K562 (cell line): ENCODE results near the gene EPHB1. TPM values are rescaled to one million over a fixed set of nuclear protein-coding genes. Genes with fewer than 3 reads are reported as not detected.

ENCODE experiments used
- ATAC-seq: fragments of 200-7000 bp; cut with Tn5 transposase; 3 replicates; pipeline ENCODE4 v1.9.1; 2020; ENCODE audit warnings: moderate library complexity
- BruUV-seq: library from RNA; stranded (reverse); fragments of 400-500 nt; replicated peaks from 2 replicates; lab custom pipeline; 2021; lab: Mats Ljungman, UMichigan
- CTCF ChIA-PET: fragments of 300-600 bp; formaldehyde crosslinking; extraction: SDS; loops from one replicate; lab custom pipeline; 2021; ENCODE audit warnings: low intra/inter-chr PET ratio; lab: Yijun Ruan, JAX
- POLR2A ChIA-PET: fragments of 300-600, 350-650 bp; sonication (Branson Sonifier 250); formaldehyde crosslinking; extraction: SDS; loops from one replicate; lab custom pipeline; 2021; ENCODE audit warnings: antibody characterized with exemption, inconsistent platforms; lab: Yijun Ruan, JAX
- DNase-seq, 4 experiments: peaks; one replicate each; pipeline versions ENCODE4 v3.0.0 to v3.0.0-alpha.2; 2011 to 2018; ENCODE audit warnings: low spot score in 3 of 4, mixed read lengths in 3 of 4; ENCODE audit errors: extremely low read depth in 1 of 4
- FAIRE-seq: peaks from 2 replicates; lab custom pipeline; 2011; peaks lifted over from hg19 to GRCh38; lab: Jason Lieb, UNC
- H2AFZ ChIP-seq: 2 replicates; pipeline ENCODE4 v1.6.0; 2011; ENCODE audit warnings: low read depth, low read length, control low read depth, inconsistent platforms
- H3K27ac ChIP-seq: fragments of 200-600 bp; 3 replicates; pipeline ENCODE4 v1.8.0; 2011; ENCODE audit warnings: low read depth, mild to moderate bottlenecking, control low read depth, inconsistent platforms, low read length, moderate library complexity, mixed read lengths; ENCODE audit errors: extremely low read depth
- H3K27me3 ChIP-seq, 2 experiments: fragments of 300-600 bp in 1 of 2; 2 replicates in 1 of 2; 3 replicates in 1 of 2; pipeline versions ENCODE4 v1.6.0 to v1.8.0; 2011; ENCODE audit warnings: inconsistent platforms in 2 of 2, low read length in 2 of 2, mild to moderate bottlenecking in 1 of 2, mixed read lengths in 1 of 2, moderate library complexity in 1 of 2; ENCODE audit not compliant: control insufficient read depth in 2 of 2, insufficient read depth in 2 of 2
- H3K36me3 ChIP-seq: fragments of 300-600 bp; 3 replicates; pipeline ENCODE4 v1.8.0; 2011; ENCODE audit warnings: mild to moderate bottlenecking, low read length, inconsistent platforms; ENCODE audit not compliant: control insufficient read depth, insufficient read depth
- H3K4me1 ChIP-seq, 2 experiments: fragments of 200-600 bp in 1 of 2; replicated peaks in 1 of 2; 2 replicates in 1 of 2; 3 replicates in 1 of 2; pipeline versions ENCODE4 v1.5.1 to v1.8.0; 2011; ENCODE audit warnings: inconsistent platforms in 2 of 2, low read length in 2 of 2, mild to moderate bottlenecking in 1 of 2, mixed read lengths in 1 of 2, moderate library complexity in 1 of 2; ENCODE audit not compliant: control insufficient read depth in 2 of 2, insufficient read depth in 2 of 2
- H3K4me2 ChIP-seq: 2 replicates; pipeline ENCODE4 v1.6.1; 2011; ENCODE audit warnings: low read length, control low read depth, inconsistent platforms, mixed read lengths; ENCODE audit not compliant: insufficient read depth
- H3K4me3 ChIP-seq: fragments of 200-600 bp; sonication (generic), shearing (Covaris generic); 2 replicates; pipeline ENCODE4 v1.5.1; 2016; ENCODE audit warnings: control low read depth, inconsistent platforms
- H3K79me2 ChIP-seq: fragments of 200-600 bp; 3 replicates; pipeline ENCODE4 v1.8.0; 2011; ENCODE audit warnings: low read length, inconsistent platforms; ENCODE audit not compliant: control insufficient read depth, insufficient read depth
- H3K9ac ChIP-seq, 2 experiments: 2 replicates each; pipeline versions ENCODE4 v1.6.0 to v1.6.1; 2011; ENCODE audit warnings: low read depth in 2 of 2, low read length in 2 of 2, control low read depth in 1 of 2, inconsistent platforms in 1 of 2, mild to moderate bottlenecking in 1 of 2, mixed read lengths in 1 of 2; ENCODE audit not compliant: insufficient read depth in 1 of 2
- H3K9me1 ChIP-seq: one replicate; pipeline ENCODE4 v1.6.0; 2011; ENCODE audit warnings: inconsistent platforms, mild to moderate bottlenecking, low read length, moderate library complexity; ENCODE audit not compliant: control insufficient read depth, insufficient read depth
- H3K9me3 ChIP-seq: replicated peaks from 2 replicates; pipeline ENCODE4 v1.5.1; 2011; ENCODE audit warnings: low read depth, low read length, inconsistent platforms; ENCODE audit not compliant: control insufficient read depth, insufficient read depth
- H4K20me1 ChIP-seq: replicated peaks from 2 replicates; pipeline ENCODE4 v1.6.1; 2011; ENCODE audit warnings: low read length, inconsistent platforms, mixed read lengths; ENCODE audit not compliant: control insufficient read depth, insufficient read depth
- CEBPG ChIP-seq, 3 experiments: fragments of 200-800 bp in 1 of 3; sonication (Bioruptor generic) in 1 of 3; sonication (generic) in 1 of 3; formaldehyde crosslinking in 1 of 3; IDR thresholded peaks in 2 of 3; conservative IDR thresholded peaks in 1 of 3; 2 replicates each; pipeline versions ENCODE4 v1.6.1 to v1.8.0; 2016 to 2022; ENCODE audit warnings: missing compliant biosample characterization in 2 of 3, missing genetic modification characterization in 2 of 3, mild to moderate bottlenecking in 1 of 3, missing genetic modification reagents in 1 of 3
- CTCFL ChIP-seq: IDR thresholded peaks from 2 replicates; pipeline ENCODE4 v1.6.1; 2011; ENCODE audit warnings: borderline replicate concordance, low read depth, mild to moderate bottlenecking, moderate library complexity, low read length; ENCODE audit not compliant: insufficient read depth, poor library complexity, severe bottlenecking
- ETS2 ChIP-seq: IDR thresholded peaks from 2 replicates; pipeline ENCODE4 v1.6.1; 2016; ENCODE audit warnings: borderline replicate concordance, missing genetic modification characterization, mild to moderate bottlenecking, moderate library complexity, missing compliant biosample characterization; ENCODE audit not compliant: poor library complexity, severe bottlenecking
- FOXK2 ChIP-seq, 2 experiments: fragments of 450-650 bp; IDR thresholded peaks in 1 of 2; conservative IDR thresholded peaks in 1 of 2; 2 replicates each; pipeline ENCODE4 v1.6.1; 2016; ENCODE audit warnings: low read depth in 2 of 2, mild to moderate bottlenecking in 1 of 2
- FUS ChIP-seq: fragments of 200-400 bp; formaldehyde crosslinking; optimal IDR thresholded peaks from 2 replicates; pipeline ENCODE3; 2017; ENCODE audit warnings: low read depth, low read length
- IFI16 ChIP-seq: fragments of 250-450 bp; sonication (Bioruptor Pico); IDR thresholded peaks from 2 replicates; pipeline ENCODE4 v2.1.2; 2022; ENCODE audit warnings: mild to moderate bottlenecking, inconsistent platforms
- MAZ ChIP-seq, 2 experiments: fragments of 450-650 bp in 1 of 2; sonication (generic) in 1 of 2; formaldehyde crosslinking; IDR thresholded peaks in 1 of 2; conservative IDR thresholded peaks in 1 of 2; 2 replicates each; pipeline versions ENCODE4 v1.4.0 to v1.5.0; 2020; ENCODE audit warnings: mild to moderate bottlenecking in 1 of 2, missing genetic modification reagents in 1 of 2
- MYBL2 ChIP-seq, 2 experiments: fragments of 450-650 bp in 1 of 2; sonication (generic) in 1 of 2; formaldehyde crosslinking in 1 of 2; IDR thresholded peaks; 2 replicates each; pipeline versions ENCODE4 v1.6.1 to v1.8.1; 2017 to 2022; ENCODE audit warnings: borderline replicate concordance in 1 of 2, inconsistent platforms in 1 of 2, low read depth in 1 of 2, mild to moderate bottlenecking in 1 of 2, missing genetic modification reagents in 1 of 2, moderate library complexity in 1 of 2
- SMARCA4 ChIP-seq: fragments of 450-650 bp; IDR thresholded peaks from 2 replicates; pipeline ENCODE4 v1.6.1; 2016
- ZBTB2 ChIP-seq: fragments of 450-650 bp; IDR thresholded peaks from 2 replicates; pipeline ENCODE4 v1.6.1; 2016; ENCODE audit warnings: antibody characterized with exemption
- ZC3H11A ChIP-seq: IDR thresholded peaks from 2 replicates; pipeline ENCODE4 v1.6.1; 2012; ENCODE audit warnings: low read depth, low read length, improper control_type of control experiment
- WGBS: fragments of 100-300 bp; shearing (Covaris generic); methylation state at CpG from one replicate; pipeline ENCODE4 v1.1.6; 2016; ENCODE audit warnings: low coverage, mixed read lengths; ENCODE audit not compliant: insufficient coverage; ENCODE audit errors: missing lambda C conversion rate; 5-methylcytosine and 5-hydroxymethylcytosine counted together
- in situ Hi-C: fragments of 300-500 bp; cut with MboI; formaldehyde crosslinking; loops from 4 replicates; pipeline ENCODE4 v1.15.0; 2018; ENCODE audit warnings: inconsistent platforms, mixed read lengths
- intact Hi-C: fragments of 100-400 bp; cut with micrococcal nuclease; formaldehyde crosslinking; loops from 2 replicates; pipeline ENCODE4 v1.14.2; 2022
- polyA plus RNA-seq, 8 experiments: library from polyadenylated mRNA; depleted of rRNA in 4 of 8; stranded (reverse) in 5 of 8; unstranded in 3 of 8; fragments of >200 nt; fragmentation: Nextera tagmentation in 2 of 8; fragmentation: Illumina TruSeq in 1 of 8; extraction: Ambion mirVana in 2 of 8; extraction: Trizol in 1 of 8; gene quantifications; 2 replicates each; pipeline versions ENCODE4 v1.2.1 to v1.2.3, GENCODE V29; 2011 to 2014; ENCODE audit warnings: inconsistent platforms in 1 of 8, missing spikeins in 1 of 8
- total RNA-seq, 7 experiments: library from RNA; depleted of rRNA in 6 of 7; stranded (reverse); fragments of >200 nt in 6 of 7; fragmentation: Illumina TruSeq in 2 of 7; extraction: Trizol in 2 of 7; gene quantifications; 2 replicates each; pipeline versions ENCODE4 v1.2.1 to v1.2.3, GENCODE V29; 2011 to 2021; ENCODE audit warnings: low replicate concordance in 1 of 7

Gene EPHB1
- total and polyA plus RNA-seq, 9 of the 15 experiments (the other 6 are each of a cell fraction or from before 2014, with no cell fraction given): 0.29 TPM; not detected in 8

- no peaks in the 10 kb centered on the region for H3K9me3 ChIP-seq
- intact Hi-C loops: loop anchor here (10.0 kb wide), 3 partner anchors 451 to 1251 kb away; no protein-coding TSS in a partner anchor
- TF ChIP-seq ZC3H11A (no peak), CEBPG (CRISPR knock-in tag; IDR thresholded peaks at IDR 0.05) (no peak), CEBPG (tag; conservative IDR thresholded peaks at IDR 0.05 in 1 of 2, IDR thresholded peaks at IDR 0.05 in 1 of 2) (no peak), IFI16 (CRISPR knock-in tag) (no peak), CTCFL (no peak), SMARCA4 (no peak), MAZ (CRISPR knock-in tag; conservative IDR thresholded peaks at IDR 0.05 in 1 of 2, IDR thresholded peaks at IDR 0.05 in 1 of 2) (no peak), FOXK2 (conservative IDR thresholded peaks at IDR 0.05 in 1 of 2, IDR thresholded peaks at IDR 0.05 in 1 of 2; ENCODE audit: low read depth in 2 of 2) (no peak), FUS (no peak), ZBTB2 (no peak), ETS2 (tag) (no peak), MYBL2 (IDR thresholded peaks at IDR 0.05; ENCODE audit: low read depth) (no peak), MYBL2 (CRISPR knock-in tag; IDR thresholded peaks at IDR 0.05; ENCODE audit: borderline replicate concordance) (no peak)
- peaks cover 0 to 8% of the 10 kb centered on the region in 2 experiments; a peak in 1 of 5 replicates for H3K27me3 ChIP-seq
- WGBS: 0% methylated on average over 3 of the region's 4 CpGs
- CTCF ChIA-PET: no interaction called here
- H3K27ac ChIP-seq: no peak overlapping the region
- H3K4me2 ChIP-seq: no peak overlapping the region
- no peak for ATAC-seq
- no peak overlapping the region for H3K4me3 ChIP-seq
- POLR2A ChIA-PET: interaction anchor here (0.7 kb wide), 1 partner anchor 171 kb away, joined by 4 read pairs; no protein-coding TSS in a partner anchor
- H3K79me2 ChIP-seq: no peaks in the 10 kb centered on the region
- H3K9me1 ChIP-seq: no peaks in the 10 kb centered on the region
- no peak overlapping the region for H3K9ac ChIP-seq
- no peak for DNase-seq
- no peak for FAIRE-seq
- BruUV-seq: no TSS peak
- no peaks in the 10 kb centered on the region for H3K36me3 ChIP-seq
- H3K4me1 ChIP-seq: peaks cover 0 to 11% of the 10 kb centered on the region in 2 experiments; a peak in 2 of 5 replicates
- no peak overlapping the region for H2AFZ ChIP-seq
- no peaks in the 10 kb centered on the region for H4K20me1 ChIP-seq
- in situ Hi-C loops: loop anchor here (25.0 kb wide), 1 partner anchor 1094 kb away; no protein-coding TSS in a partner anchor
These were observed 1.5 kb upstream of the EPHB1 start for GRCh38 chr3:134793562-134793961.
